ENCODE data around the gene DDIT4.

DDIT4 gene

DNA sequence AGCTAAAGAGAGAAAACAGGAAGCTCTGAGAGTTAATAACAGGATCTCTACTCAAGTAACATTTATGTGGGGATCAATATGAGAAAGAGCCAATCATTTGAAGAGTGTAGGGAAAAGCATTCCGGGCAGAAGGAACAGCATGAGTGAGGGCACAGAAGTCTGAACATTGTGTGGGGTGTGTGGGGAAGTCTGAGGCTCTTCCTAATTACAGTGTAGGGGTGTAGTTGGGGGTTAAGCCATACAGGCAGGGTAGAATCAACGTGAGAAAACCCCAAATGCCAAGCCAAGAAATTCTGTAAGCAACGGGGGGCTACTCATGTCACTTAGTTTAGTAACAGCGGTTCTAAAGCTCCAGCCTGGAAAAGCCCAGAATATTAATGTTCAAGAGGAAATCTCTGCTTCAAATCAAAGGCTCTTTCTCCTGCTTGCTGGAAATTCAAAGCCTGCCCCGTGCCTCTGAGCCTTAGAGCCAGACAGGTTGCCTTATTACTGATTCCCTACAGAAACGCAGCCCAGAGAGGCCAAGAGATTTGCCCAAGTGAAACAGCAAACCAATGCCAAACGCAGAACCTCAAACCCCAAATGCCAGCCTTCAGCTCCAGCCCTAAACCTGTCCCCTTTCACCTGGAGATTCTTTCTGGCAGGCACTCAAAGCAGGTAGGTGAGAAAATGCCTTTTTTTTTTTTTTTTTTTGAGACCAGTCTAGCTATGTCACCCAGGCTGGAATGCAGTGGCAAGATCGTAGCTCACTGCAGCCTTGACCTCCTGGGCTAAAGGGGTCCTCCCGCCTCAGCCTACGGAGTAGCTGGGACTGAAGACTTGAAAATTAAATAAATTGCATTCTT is 44.9 kb downstream of the DDIT4 start:
- DNase-seq, result no peak

DNA sequence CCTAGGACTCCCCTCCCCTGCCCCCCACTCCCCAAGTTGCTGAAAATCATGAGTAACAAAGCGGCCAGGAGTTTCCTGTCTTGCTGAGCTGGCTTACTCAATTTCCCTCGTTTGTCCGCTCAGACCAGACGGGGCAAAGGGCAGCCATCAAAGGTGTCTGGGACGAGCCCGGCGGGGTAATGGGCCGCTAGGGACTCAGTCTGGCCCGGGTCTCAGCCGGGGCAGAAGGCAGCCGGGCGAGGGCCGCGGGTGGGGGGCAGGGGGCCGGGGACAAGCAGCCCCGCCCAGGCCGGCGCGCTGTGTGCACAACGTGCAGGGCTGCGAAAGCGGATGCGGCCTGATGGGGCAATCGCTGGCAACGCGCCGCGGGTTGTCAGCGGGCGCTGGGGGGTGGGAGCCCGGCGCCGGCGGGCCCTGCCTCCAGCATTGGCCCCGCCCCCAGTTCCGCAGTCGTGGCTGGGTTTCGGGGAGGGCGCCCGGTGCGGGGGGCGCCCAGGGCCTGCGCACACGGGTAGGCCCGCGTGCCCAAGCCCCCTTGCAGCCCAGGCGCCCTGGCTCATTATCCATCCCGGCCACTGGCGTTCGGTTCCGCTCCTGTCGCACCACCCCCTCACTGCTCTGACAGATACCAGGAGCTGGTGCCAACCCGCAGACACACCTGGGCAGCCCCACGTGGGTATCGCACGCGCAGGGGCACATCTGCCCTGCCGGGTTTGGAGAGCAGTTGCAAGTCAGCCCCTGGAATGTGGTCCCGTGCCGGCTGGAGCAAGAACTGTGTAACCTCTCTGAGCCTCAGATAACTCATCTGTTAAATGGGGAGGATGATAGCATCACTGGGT is 45.9 kb downstream of the DDIT4 start:
- peak; percentile 89 to 93 for DNase-seq

DNA sequence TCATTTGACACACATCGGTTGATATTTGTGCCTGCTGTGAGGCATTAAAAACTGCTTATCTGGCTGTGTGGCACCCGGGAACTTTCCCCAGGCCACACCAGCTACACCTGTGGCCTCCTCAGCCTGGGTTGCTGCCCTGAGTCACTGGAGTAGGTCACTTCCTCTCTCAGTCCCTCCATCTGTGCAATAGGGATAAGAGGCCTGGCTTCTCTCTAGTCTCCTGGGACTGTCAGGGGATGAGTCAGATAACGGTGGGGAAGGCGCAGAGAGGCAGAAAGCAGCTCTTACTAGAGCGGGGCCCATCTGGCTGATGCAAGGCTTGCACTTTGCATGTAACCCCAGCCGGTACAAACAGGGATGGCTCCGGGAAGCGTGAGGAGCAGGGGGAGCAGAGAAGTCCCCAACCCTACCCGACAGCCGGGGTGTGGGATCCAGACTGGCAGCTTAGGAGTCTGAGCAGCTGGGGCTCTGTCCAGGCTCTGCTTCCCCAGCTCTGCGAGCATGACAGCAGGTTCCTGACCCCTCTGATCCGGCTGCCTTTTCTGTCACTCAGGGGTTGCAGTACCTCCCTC is 47.0 kb downstream of the DDIT4 start:
- DNase-seq, result peak; percentile 83 to 93

DNA sequence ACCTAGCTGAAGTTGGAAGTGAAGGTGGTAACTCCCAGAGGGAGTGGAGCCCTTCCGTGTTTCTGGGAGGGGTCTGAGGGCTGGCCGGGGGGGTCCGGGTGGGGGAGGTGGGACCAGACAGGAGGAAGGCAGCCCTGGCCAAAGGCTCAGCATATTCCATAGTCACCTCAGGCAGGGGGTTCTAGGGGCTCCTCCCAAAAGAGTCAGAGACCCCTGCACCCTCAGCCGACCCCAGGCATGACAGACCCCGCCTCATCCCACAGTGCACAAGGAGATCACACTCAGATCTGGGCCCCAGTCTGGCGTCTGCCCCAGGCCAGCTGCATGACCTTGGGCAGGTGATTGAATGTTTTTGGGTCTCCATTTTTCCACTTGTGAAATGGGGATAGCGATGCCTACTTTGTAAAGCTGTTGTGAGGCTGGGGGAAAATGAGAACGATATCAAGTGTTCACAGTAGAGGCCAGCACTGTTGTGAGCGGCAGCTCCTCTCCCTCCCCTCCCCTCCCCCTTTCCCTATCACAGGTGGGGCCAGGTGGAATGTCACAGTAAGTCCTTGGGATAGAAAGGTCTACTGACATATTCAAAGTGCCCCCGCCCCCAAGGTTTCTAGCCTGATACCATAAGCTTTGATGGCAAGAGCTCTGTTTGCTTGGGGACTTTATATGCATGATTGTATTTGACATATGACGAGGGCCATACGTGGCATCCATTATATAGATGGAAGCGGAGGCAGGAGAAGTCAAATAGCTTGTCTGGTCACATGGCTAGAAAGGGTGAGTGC is 47.7 kb downstream of the DDIT4 start:
- no peak for DNase-seq

DNA sequence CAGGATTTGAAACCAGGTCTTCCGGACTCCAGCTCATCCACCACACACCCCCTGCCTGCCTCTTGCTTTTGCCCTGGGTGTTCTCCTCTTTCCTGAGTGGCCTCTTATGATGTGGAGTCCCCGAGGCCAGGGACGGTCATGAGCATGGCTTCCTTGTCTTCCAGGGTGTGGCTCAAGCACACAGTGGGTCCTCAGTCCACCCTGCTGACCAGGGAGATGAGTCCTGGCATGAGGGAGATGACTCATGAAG is 48.2 kb downstream of the DDIT4 start:
- no peak for DNase-seq

DNA sequence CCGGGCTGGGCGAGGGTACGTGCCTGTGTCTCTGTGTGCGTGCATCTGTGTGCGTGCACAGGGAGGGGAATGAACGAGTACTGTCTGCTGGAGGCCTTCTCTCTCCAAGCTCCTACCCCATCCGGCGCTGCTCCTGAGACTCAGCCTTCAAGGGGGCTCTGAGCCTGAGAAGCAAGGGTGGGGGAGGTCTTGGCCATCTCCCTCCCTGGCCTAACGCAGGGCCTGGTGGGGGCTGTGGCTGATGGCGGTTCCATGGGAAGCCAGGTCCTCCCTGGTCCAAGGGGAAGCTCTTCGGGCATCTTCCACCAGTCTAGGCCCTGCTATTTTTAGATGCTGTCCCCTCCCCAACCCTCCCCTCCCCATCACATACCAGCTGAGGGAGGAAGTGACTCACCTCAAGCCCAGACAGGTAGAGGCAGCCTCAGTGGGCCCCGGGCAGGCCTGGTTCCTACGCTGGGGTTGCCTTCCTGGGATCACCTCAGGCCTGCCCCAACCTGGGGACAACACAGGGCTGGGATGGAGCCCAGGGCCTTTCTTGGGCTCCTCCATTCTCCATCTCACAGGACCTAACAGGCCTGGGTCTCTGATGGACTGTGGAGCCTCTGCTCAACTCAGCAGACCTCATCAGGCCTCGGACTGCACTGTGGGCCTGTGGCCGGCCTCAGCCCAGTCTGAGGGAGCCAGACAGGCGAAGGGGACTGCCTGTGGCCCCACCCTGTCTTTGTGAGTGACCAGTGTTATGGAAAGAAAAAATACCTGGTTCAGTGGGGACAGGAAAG is 48.7 kb downstream of the DDIT4 start:
- DNase-seq, result no peak

DNA sequence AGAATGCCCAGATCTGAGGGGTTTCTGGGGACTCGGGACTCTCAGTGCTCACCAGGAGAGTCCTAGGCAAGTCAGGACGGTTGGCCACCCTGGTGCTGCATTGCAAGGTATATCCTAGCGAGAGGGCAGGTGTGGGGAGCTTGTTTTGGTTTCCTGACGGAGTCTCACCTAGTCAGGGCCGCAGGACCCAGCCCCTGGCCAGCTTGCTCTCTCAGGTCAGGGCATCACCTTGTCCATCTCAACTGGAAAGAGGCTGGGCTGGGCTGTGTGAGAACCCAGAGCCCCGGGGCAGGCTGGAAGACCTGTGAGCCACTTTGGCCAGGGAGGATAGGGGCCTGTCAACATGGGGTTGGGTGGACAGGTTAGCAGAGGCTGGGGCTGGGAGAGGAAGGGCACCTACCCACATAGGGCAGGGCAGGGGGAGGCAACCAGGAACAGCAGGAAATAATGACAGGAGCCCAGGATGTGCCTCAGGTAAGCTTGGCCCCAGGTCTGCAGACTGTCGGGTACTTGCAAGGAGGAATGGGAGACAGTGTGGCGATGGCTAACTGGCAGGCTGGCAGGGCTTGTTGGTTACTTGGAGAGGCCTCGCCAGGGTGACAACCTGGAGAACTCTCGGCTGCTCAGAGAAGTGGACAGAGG is 49.5 kb downstream of the DDIT4 start:
- DNase-seq, result no peak

DNA sequence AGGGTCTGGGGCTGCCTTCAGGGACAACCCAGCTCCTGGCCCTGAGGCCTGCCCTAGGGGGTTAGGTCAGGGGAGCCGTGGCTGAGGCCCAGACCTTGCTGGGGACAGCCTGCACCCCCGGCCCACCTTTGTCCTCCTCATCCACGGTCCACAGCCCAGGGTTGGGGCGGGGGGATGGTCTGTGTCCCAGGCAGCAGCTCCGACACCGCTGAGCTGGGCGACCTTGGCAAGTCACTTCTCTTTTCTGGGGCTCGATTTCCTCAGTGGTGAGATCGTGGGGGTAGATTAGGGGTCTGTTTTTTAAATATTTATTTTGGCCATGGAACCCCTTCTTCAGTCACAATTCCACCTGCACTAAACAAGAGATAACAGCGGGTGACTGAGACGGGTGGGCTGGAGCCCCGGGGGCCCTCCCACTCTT is 50.1 kb downstream of the DDIT4 start:
- DNase-seq, result no peak
